Measurements from ENCODE around the gene DLK2.
"Not testable (repeated sequence)": the region's sequence is repeated elsewhere in the genome, so short reads cannot be mapped to it uniquely, and the experiment has no call there.

Gene DLK2

GRCh38 chr6:43455531-43456428 is at the start of gene DLK2:
Gene DLK2 (minus strand): TSS chr6:43455548. CDS start chr6:43454825, 723 bp downstream.
- DNase-seq, result peak; percentile 35

GRCh38 chr6:43503443-43503842 is 48.1 kb upstream of the DLK2 start:
- DNase-seq, result no peak

GRCh38 chr6:43502666-43503065 is 47.3 kb upstream of the DLK2 start:
- DNase-seq, result no peak

- no peak for DNase-seq
Observed at GRCh38 chr6:43500921-43501320, 45.6 kb upstream of the DLK2 start.

- DNase-seq, result no peak
Observed at GRCh38 chr6:43499028-43499815, 43.9 kb upstream of the DLK2 start.

GRCh38 chr6:43498291-43498690 is 42.9 kb upstream of the DLK2 start:
- DNase-seq, result not testable (repeated sequence)

- DNase-seq, result no peak
Observed at GRCh38 chr6:43497689-43498088, 42.3 kb upstream of the DLK2 start.

GRCh38 chr6:43497129-43497396 is 41.7 kb upstream of the DLK2 start:
- no peak for DNase-seq

GRCh38 chr6:43496370-43497128 is 41.2 kb upstream of the DLK2 start:
- DNase-seq, result no peak

GRCh38 chr6:43495409-43495941 is 40.1 kb upstream of the DLK2 start:
- DNase-seq, result no peak

- no peak for DNase-seq
Observed at GRCh38 chr6:43494766-43495165, 39.4 kb upstream of the DLK2 start.

GRCh38 chr6:43494321-43494720 is 39.0 kb upstream of the DLK2 start:
- DNase-seq, result no peak

- DNase-seq, result no peak
Observed at GRCh38 chr6:43493833-43494232, 38.5 kb upstream of the DLK2 start.

- no peak for DNase-seq
Observed at GRCh38 chr6:43493230-43493629, 37.9 kb upstream of the DLK2 start.

- DNase-seq, result no peak
Observed at GRCh38 chr6:43492673-43493072, 37.3 kb upstream of the DLK2 start.

- DNase-seq, result no peak
Observed at GRCh38 chr6:43491750-43492661, 36.7 kb upstream of the DLK2 start.

- no peak for DNase-seq
Observed at GRCh38 chr6:43490523-43490939, 35.2 kb upstream of the DLK2 start.

- no peak for DNase-seq
Observed at GRCh38 chr6:43489277-43490072, 34.1 kb upstream of the DLK2 start.

- DNase-seq, result no peak
Observed at GRCh38 chr6:43488667-43489276, 33.4 kb upstream of the DLK2 start.

GRCh38 chr6:43481591-43482236 is 26.4 kb upstream of the DLK2 start:
- no peak for DNase-seq
